GM23338 (cell line): ENCODE data around the gene MPHOSPH9. TPM values are rescaled to one million over a fixed set of nuclear protein-coding genes. Genes with fewer than 3 reads are reported as not detected.

ENCODE experiments used
- ATAC-seq: fragments of 200-7000 bp; cut with Tn5 transposase; 3 replicates; pipeline ENCODE4 v1.9.1; 2020
- DNase-seq: peaks from one replicate; pipeline ENCODE4 v3.0.0-alpha.2; 2015; ENCODE audit warnings: low spot score
- H2AFZ ChIP-seq: fragments of 200-600 bp; sonication (generic); 2 replicates; pipeline ENCODE4 v1.8.0; 2016; ENCODE audit warnings: antibody characterized with exemption, mild to moderate bottlenecking, moderate library complexity
- H3F3A ChIP-seq: fragments of 200-600 bp; sonication (generic); replicated peaks from 2 replicates; pipeline ENCODE4 v1.8.0; 2017; ENCODE audit warnings: antibody characterized with exemption, mixed run types, low read depth
- H3K27ac ChIP-seq: fragments of 200-600 bp; sonication (generic); 2 replicates; pipeline ENCODE4 v1.6.1; 2016; ENCODE audit warnings: low read depth
- H3K27me3 ChIP-seq: fragments of 200-600 bp; sonication (generic); 2 replicates; pipeline ENCODE4 v1.8.0; 2016; ENCODE audit warnings: mild to moderate bottlenecking, mixed run types, moderate library complexity; ENCODE audit not compliant: insufficient read depth
- H3K36me3 ChIP-seq: fragments of 200-600 bp; sonication (generic); 2 replicates; pipeline ENCODE4 v1.8.0; 2016; ENCODE audit warnings: mild to moderate bottlenecking; ENCODE audit not compliant: insufficient read depth
- H3K4me1 ChIP-seq: fragments of 200-600 bp; sonication (generic); 2 replicates; pipeline ENCODE4 v1.8.0; 2016; ENCODE audit warnings: mild to moderate bottlenecking, moderate library complexity; ENCODE audit not compliant: insufficient read depth
- H3K4me2 ChIP-seq: fragments of 200-600 bp; sonication (generic); 2 replicates; pipeline ENCODE4 v1.7.1; 2017; ENCODE audit warnings: mixed run types
- H3K4me3 ChIP-seq: fragments of 200-600 bp; sonication (generic); 2 replicates; pipeline ENCODE4 v1.6.1; 2016; ENCODE audit warnings: mixed run types
- H3K79me2 ChIP-seq: fragments of 200-600 bp; sonication (generic); replicated peaks from 2 replicates; pipeline ENCODE4 v1.8.0; 2017; ENCODE audit warnings: mild to moderate bottlenecking; ENCODE audit not compliant: insufficient read depth
- H3K9me2 ChIP-seq: fragments of 200-600 bp; sonication (generic); 2 replicates; pipeline ENCODE4 v1.8.0; 2017; ENCODE audit not compliant: insufficient read depth
- H4K20me1 ChIP-seq: fragments of 200-600 bp; sonication (generic); replicated peaks from 2 replicates; pipeline ENCODE4 v1.8.0; 2017; ENCODE audit warnings: mild to moderate bottlenecking; ENCODE audit not compliant: insufficient read depth
- H3K27ac Mint-ChIP-seq: 2 replicates; pipeline ENCODE4 v1.8.0; 2020; ENCODE audit warnings: inconsistent platforms, mild to moderate bottlenecking, moderate library complexity, mixed read lengths
- H3K27me3 Mint-ChIP-seq: 3 replicates; pipeline ENCODE4 v1.8.0; 2022; ENCODE audit warnings: low read depth, mild to moderate bottlenecking, moderate library complexity, mixed read lengths, inconsistent platforms; ENCODE audit not compliant: insufficient read depth, poor library complexity
- H3K36me3 Mint-ChIP-seq: 3 replicates; pipeline ENCODE4 v1.8.0; 2021; ENCODE audit warnings: low read depth, mild to moderate bottlenecking, inconsistent platforms, moderate library complexity, mixed read lengths
- H3K4me1 Mint-ChIP-seq: 3 replicates; pipeline ENCODE4 v1.8.0; 2020; ENCODE audit warnings: mild to moderate bottlenecking, inconsistent platforms, mixed read lengths
- H3K4me3 Mint-ChIP-seq: 3 replicates; pipeline ENCODE4 v1.8.0; 2021; ENCODE audit warnings: moderate library complexity, mild to moderate bottlenecking, inconsistent platforms, mixed read lengths
- H3K9me3 Mint-ChIP-seq: 3 replicates; pipeline ENCODE4 v1.8.0; 2020; ENCODE audit warnings: moderate library complexity, mild to moderate bottlenecking, inconsistent platforms, mixed read lengths
- EZH2 ChIP-seq: fragments of 200-600 bp; sonication (generic); IDR thresholded peaks from one replicate; pipeline ENCODE4 v1.8.0; 2017; ENCODE audit warnings: antibody characterized with exemption, mild to moderate bottlenecking, low read depth; ENCODE audit not compliant: unreplicated experiment
- JUNB ChIP-seq: IDR thresholded peaks from one replicate; pipeline ENCODE4 v1.6.1; 2016; ENCODE audit warnings: antibody characterized with exemption; ENCODE audit not compliant: unreplicated experiment
- POLR2AphosphoS5 ChIP-seq: IDR thresholded peaks from 2 replicates; pipeline ENCODE4 v1.6.1; 2016; ENCODE audit warnings: antibody characterized with exemption, low read depth
- ZNF114 ChIP-seq: fragments of 250-450 bp; sonication (Bioruptor Pico); IDR thresholded peaks from 2 replicates; pipeline ENCODE4 v1.5.0; 2020; ENCODE audit warnings: mild to moderate bottlenecking, moderate library complexity
- polyA plus RNA-seq: library from polyadenylated mRNA; unstranded; fragments of >200 nt; fragmentation: Nextera tagmentation; extraction: Ambion mirVana; gene quantifications from 2 replicates; pipeline ENCODE4 v1.2.1, GENCODE V29; 2016
- total RNA-seq: library from RNA; depleted of rRNA; stranded (reverse); fragments of >200 nt; shearing (Covaris generic); gene quantifications from 2 replicates; pipeline ENCODE4 v1.2.3, GENCODE V29; 2014
- TF ChIP-seq, protein P1 (sequence below): fragments of 250-450 bp; sonication (Bioruptor Pico); IDR thresholded peaks from 2 replicates; pipeline ENCODE4 v1.5.0; 2020; ENCODE audit warnings: mild to moderate bottlenecking, moderate library complexity
- TF ChIP-seq, protein P2 (sequence below): IDR thresholded peaks from one replicate; pipeline ENCODE4 v1.6.1; 2018; ENCODE audit warnings: antibody characterized with exemption; ENCODE audit not compliant: unreplicated experiment

MPHOSPH9 gene
- total and polyA plus RNA-seq, 2 experiments from 2014 or later = 30.5 to 77.9 TPM

DNA sequence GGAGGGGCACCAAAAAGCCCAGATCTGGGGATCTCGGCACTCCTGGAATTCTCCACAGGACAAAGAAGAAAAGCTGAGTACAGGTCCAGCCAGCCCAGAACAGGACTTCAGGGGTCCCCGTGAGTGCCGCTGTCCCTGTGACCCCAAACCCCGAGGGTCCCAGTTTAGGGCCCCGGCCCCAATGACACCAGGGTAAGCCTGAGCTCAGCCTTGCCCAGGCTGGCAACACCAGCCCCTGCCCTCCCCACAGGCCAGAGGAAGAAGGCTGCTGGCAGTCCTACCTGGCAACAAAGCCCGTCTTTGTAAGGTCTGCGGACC lies 36.9 kb upstream of the MPHOSPH9 start (continued):
- TF ChIP-seq, protein P1, sequence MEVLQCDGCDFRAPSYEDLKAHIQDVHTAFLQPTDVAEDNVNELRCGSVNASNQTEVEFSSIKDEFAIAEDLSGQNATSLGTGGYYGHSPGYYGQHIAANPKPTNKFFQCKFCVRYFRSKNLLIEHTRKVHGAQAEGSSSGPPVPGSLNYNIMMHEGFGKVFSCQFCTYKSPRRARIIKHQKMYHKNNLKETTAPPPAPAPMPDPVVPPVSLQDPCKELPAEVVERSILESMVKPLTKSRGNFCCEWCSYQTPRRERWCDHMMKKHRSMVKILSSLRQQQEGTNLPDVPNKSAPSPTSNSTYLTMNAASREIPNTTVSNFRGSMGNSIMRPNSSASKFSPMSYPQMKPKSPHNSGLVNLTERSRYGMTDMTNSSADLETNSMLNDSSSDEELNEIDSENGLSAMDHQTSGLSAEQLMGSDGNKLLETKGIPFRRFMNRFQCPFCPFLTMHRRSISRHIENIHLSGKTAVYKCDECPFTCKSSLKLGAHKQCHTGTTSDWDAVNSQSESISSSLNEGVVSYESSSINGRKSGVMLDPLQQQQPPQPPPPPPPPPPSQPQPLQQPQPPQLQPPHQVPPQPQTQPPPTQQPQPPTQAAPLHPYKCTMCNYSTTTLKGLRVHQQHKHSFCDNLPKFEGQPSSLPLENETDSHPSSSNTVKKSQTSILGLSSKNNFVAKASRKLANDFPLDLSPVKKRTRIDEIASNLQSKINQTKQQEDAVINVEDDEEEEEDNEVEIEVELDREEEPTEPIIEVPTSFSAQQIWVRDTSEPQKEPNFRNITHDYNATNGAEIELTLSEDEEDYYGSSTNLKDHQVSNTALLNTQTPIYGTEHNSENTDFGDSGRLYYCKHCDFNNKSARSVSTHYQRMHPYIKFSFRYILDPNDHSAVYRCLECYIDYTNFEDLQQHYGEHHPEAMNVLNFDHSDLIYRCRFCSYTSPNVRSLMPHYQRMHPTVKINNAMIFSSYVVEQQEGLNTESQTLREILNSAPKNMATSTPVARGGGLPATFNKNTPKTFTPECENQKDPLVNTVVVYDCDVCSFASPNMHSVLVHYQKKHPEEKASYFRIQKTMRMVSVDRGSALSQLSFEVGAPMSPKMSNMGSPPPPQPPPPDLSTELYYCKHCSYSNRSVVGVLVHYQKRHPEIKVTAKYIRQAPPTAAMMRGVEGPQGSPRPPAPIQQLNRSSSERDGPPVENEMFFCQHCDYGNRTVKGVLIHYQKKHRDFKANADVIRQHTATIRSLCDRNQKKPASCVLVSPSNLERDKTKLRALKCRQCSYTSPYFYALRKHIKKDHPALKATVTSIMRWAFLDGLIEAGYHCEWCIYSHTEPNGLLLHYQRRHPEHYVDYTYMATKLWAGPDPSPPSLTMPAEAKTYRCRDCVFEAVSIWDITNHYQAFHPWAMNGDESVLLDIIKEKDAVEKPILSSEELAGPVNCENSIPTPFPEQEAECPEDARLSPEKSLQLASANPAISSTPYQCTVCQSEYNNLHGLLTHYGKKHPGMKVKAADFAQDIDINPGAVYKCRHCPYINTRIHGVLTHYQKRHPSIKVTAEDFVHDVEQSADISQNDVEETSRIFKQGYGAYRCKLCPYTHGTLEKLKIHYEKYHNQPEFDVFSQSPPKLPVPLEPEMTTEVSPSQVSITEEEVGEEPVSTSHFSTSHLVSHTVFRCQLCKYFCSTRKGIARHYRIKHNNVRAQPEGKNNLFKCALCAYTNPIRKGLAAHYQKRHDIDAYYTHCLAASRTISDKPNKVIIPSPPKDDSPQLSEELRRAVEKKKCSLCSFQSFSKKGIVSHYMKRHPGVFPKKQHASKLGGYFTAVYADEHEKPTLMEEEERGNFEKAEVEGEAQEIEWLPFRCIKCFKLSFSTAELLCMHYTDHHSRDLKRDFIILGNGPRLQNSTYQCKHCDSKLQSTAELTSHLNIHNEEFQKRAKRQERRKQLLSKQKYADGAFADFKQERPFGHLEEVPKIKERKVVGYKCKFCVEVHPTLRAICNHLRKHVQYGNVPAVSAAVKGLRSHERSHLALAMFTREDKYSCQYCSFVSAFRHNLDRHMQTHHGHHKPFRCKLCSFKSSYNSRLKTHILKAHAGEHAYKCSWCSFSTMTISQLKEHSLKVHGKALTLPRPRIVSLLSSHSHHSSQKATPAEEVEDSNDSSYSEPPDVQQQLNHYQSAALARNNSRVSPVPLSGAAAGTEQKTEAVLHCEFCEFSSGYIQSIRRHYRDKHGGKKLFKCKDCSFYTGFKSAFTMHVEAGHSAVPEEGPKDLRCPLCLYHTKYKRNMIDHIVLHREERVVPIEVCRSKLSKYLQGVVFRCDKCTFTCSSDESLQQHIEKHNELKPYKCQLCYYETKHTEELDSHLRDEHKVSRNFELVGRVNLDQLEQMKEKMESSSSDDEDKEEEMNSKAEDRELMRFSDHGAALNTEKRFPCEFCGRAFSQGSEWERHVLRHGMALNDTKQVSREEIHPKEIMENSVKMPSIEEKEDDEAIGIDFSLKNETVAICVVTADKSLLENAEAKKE (CRISPR knock-in tag) = no peak
- TF ChIP-seq EZH2 (no peak), ZNF114 (no peak), POLR2AphosphoS5 (no peak), JUNB (no peak)
- TF ChIP-seq, protein P2, sequence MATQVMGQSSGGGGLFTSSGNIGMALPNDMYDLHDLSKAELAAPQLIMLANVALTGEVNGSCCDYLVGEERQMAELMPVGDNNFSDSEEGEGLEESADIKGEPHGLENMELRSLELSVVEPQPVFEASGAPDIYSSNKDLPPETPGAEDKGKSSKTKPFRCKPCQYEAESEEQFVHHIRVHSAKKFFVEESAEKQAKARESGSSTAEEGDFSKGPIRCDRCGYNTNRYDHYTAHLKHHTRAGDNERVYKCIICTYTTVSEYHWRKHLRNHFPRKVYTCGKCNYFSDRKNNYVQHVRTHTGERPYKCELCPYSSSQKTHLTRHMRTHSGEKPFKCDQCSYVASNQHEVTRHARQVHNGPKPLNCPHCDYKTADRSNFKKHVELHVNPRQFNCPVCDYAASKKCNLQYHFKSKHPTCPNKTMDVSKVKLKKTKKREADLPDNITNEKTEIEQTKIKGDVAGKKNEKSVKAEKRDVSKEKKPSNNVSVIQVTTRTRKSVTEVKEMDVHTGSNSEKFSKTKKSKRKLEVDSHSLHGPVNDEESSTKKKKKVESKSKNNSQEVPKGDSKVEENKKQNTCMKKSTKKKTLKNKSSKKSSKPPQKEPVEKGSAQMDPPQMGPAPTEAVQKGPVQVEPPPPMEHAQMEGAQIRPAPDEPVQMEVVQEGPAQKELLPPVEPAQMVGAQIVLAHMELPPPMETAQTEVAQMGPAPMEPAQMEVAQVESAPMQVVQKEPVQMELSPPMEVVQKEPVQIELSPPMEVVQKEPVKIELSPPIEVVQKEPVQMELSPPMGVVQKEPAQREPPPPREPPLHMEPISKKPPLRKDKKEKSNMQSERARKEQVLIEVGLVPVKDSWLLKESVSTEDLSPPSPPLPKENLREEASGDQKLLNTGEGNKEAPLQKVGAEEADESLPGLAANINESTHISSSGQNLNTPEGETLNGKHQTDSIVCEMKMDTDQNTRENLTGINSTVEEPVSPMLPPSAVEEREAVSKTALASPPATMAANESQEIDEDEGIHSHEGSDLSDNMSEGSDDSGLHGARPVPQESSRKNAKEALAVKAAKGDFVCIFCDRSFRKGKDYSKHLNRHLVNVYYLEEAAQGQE = no peak

DNA sequence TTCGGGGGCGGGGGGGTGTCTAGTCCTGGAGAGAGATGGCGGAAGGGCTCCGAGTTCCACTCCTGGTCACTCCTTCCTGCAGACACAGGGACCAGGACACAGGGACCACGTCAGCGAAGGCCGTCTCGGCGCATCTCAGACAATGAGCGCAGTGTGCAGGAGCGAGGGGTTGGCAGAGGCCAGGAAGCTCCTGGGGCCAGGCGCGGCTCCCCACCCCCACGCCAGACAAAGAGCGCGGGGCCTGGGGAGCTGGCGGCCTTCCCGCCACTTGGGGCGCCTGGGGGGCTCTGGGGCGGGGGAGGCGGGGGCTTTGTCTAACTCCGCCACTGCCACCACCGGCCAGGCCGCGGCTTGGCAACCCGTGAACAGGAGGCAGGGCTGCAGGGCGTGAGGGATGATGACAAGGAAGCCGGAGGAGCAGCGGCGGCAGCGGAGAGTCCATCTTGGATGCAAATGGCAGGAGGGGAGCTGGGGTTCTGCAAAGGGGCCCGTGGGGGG lies 36.5 kb upstream of the MPHOSPH9 start:
- DNase-seq (peak; percentile 90), ATAC-seq (peak; percentile 66)
- Mint-ChIP-seq H3K4me1 (peaks cover 41% of the 10 kb centered on the region), H3K4me3 (peak overlapping the region; percentile 98), H3K27me3 (peaks cover 22% of the 10 kb centered on the region), H3K36me3 (peaks cover 32% of the 10 kb centered on the region), H3K9me3 (0 out of 3 replicates have a peak, but pooled peaks cover 4% of the 10 kb centered on the region), H3K27ac (peak overlapping the region; percentile 96)
- no peak overlapping the region for H2AFZ ChIP-seq
- peaks cover 51% of the 10 kb centered on the region for H3K79me2 ChIP-seq
- H3K9me2 ChIP-seq = no peaks in the 10 kb centered on the region
- H3K36me3 ChIP-seq = no peaks in the 10 kb centered on the region
- no peaks in the 10 kb centered on the region for H3K27me3 ChIP-seq
- H3F3A ChIP-seq = 0 out of 2 replicates have a peak, but pooled peaks cover 10% of the 10 kb centered on the region
- H3K4me2 ChIP-seq = peak overlapping the region; percentile 98
- peak overlapping the region; percentile 78 for H3K4me3 ChIP-seq
- peak overlapping the region; percentile 91 for H3K27ac ChIP-seq
- peaks cover 11% of the 10 kb centered on the region for H4K20me1 ChIP-seq
- peaks cover 18% of the 10 kb centered on the region for H3K4me1 ChIP-seq
- TF ChIP-seq, protein P1 (CRISPR knock-in tag) = no peak
